GM19023 (cell line): ENCODE data around the gene OR52D1.

ENCODE experiments used
- ATAC-seq: cut with Tn5 transposase; IDR thresholded peaks from one replicate; pipeline ENCODE4 v1.9.1; 2021; ENCODE audit warnings: mild to moderate bottlenecking, moderate library complexity; ENCODE audit not compliant: unreplicated experiment

OR52D1 gene

GRCh38 chr11:5509803-5510202 lies 21.3 kb downstream of the OR52D1 start, which contains the start of gene UBQLN3:
UBQLN3 (minus strand) TSS chr11:5509957; CDS start chr11:5509558, 399 bp downstream.
- no peak for ATAC-seq

- ATAC-seq, result no peak
These were observed 26.4 kb downstream of the OR52D1 start for GRCh38 chr11:5514841-5515240.

GRCh38 chr11:5516599-5516998 lies 28.1 kb downstream of the OR52D1 start, which contains the start of gene UBQLNL:
UBQLNL (minus strand) TSS chr11:5516699; CDS start chr11:5516441, 258 bp downstream.
- no peak for ATAC-seq

GRCh38 chr11:5521540-5521939 lies 33.1 kb downstream of the OR52D1 start:
- ATAC-seq, result no peak

GRCh38 chr11:5522308-5522707 lies 33.8 kb downstream of the OR52D1 start:
- no peak for ATAC-seq

- ATAC-seq, result no peak
These were observed 36.3 kb downstream of the OR52D1 start for GRCh38 chr11:5524756-5525155.

GRCh38 chr11:5527716-5528115 lies 39.2 kb downstream of the OR52D1 start:
- ATAC-seq, result no peak

GRCh38 chr11:5528495-5528894 lies 40.0 kb downstream of the OR52D1 start:
- no peak for ATAC-seq

- ATAC-seq, result no peak
These were observed 42.8 kb downstream of the OR52D1 start for GRCh38 chr11:5531053-5531831.

GRCh38 chr11:5534046-5534445 lies 45.6 kb downstream of the OR52D1 start:
- no peak for ATAC-seq

- ATAC-seq, result no peak
These were observed 48.0 kb downstream of the OR52D1 start for GRCh38 chr11:5536482-5536881.
